IMR-90 (cell line): ENCODE data around the gene CDC42BPG. TPM values are rescaled to one million over a fixed set of nuclear protein-coding genes. Genes with fewer than 3 reads are reported as not detected.

Source experiments
- ATAC-seq: fragments of 200-7000 bp; cut with Tn5 transposase; 2 replicates; pipeline ENCODE4 v1.9.1; 2020; ENCODE audit warnings: low read depth, mild to moderate bottlenecking, moderate library complexity
- BruUV-seq: library from RNA; stranded (reverse); fragments of 400-500 nt; replicated peaks from 2 replicates; lab custom pipeline; 2021; lab: Mats Ljungman, UMichigan
- CTCF ChIA-PET: fragments of 300-600 bp; formaldehyde crosslinking; extraction: SDS; loops from one replicate; lab custom pipeline; 2021; ENCODE audit warnings: antibody characterized with exemption; lab: Yijun Ruan, JAX
- POLR2A ChIA-PET: fragments of 300-600 bp; sonication (Branson Sonifier 250); formaldehyde crosslinking; loops from one replicate; lab custom pipeline; 2022; ENCODE audit warnings: antibody characterized with exemption; ENCODE audit not compliant: unreplicated experiment; lab: Charles Lee
- DNase-seq: peaks from one replicate; pipeline ENCODE4 v3.0.0; 2013
- H2AFZ ChIP-seq: replicated peaks from 2 replicates; pipeline ENCODE3; 2013; ENCODE audit warnings: low read length, mild to moderate bottlenecking; ENCODE audit not compliant: poor library complexity
- H2AK5ac ChIP-seq: 2 replicates; pipeline ENCODE4 v1.6.1; 2013; ENCODE audit warnings: low read depth, low read length, inconsistent platforms
- H2AK9ac ChIP-seq: replicated peaks from 2 replicates; pipeline ENCODE3; 2013; ENCODE audit warnings: mild to moderate bottlenecking, low read depth, low read length, moderate library complexity; ENCODE audit not compliant: poor library complexity
- H2BK120ac ChIP-seq: 2 replicates; pipeline ENCODE4 v1.6.1; 2013; ENCODE audit warnings: low read depth, low read length, inconsistent platforms
- H2BK15ac ChIP-seq: 3 replicates; pipeline ENCODE4 v1.6.1; 2013; ENCODE audit warnings: low read depth, low read length, inconsistent platforms
- H2BK20ac ChIP-seq: 2 replicates; pipeline ENCODE4 v1.6.1; 2013; ENCODE audit warnings: low read depth, mild to moderate bottlenecking, inconsistent platforms, low read length, moderate library complexity
- H2BK5ac ChIP-seq: 2 replicates; pipeline ENCODE4 v1.6.1; 2013; ENCODE audit warnings: mild to moderate bottlenecking, low read depth, low read length, inconsistent platforms; ENCODE audit not compliant: poor library complexity, severe bottlenecking
- H3K14ac ChIP-seq: replicated peaks from 2 replicates; pipeline ENCODE4 v1.6.1; 2013; ENCODE audit warnings: low read depth, low read length, inconsistent platforms
- H3K18ac ChIP-seq: 2 replicates; pipeline ENCODE4 v1.6.1; 2013; ENCODE audit warnings: low read depth, low read length, control low read depth
- H3K23ac ChIP-seq: 2 replicates; pipeline ENCODE4 v1.6.1; 2013; ENCODE audit warnings: low read depth, low read length, inconsistent platforms
- H3K27ac ChIP-seq: 2 replicates; pipeline ENCODE4 v1.5.1; 2013; ENCODE audit warnings: mild to moderate bottlenecking, control low read depth, low read length; ENCODE audit not compliant: insufficient read depth
- H3K27me3 ChIP-seq: 2 replicates; pipeline ENCODE4 v1.6.1; 2013; ENCODE audit warnings: low read length; ENCODE audit not compliant: control insufficient read depth, insufficient read depth
- H3K36me3 ChIP-seq: 2 replicates; pipeline ENCODE4 v1.6.1; 2013; ENCODE audit warnings: low read length, mixed read lengths; ENCODE audit not compliant: control insufficient read depth, insufficient read depth
- H3K4ac ChIP-seq: 2 replicates; pipeline ENCODE4 v1.6.1; 2013; ENCODE audit warnings: low read depth, low read length, inconsistent platforms
- H3K4me1 ChIP-seq: 2 replicates; pipeline ENCODE4 v1.6.1; 2013; ENCODE audit warnings: low read length, mixed read lengths; ENCODE audit not compliant: control insufficient read depth, insufficient read depth
- H3K4me2 ChIP-seq: 2 replicates; pipeline ENCODE4 v1.6.1; 2013; ENCODE audit warnings: low read depth, mild to moderate bottlenecking, control low read depth, low read length, moderate library complexity
- H3K4me3 ChIP-seq: 2 replicates; pipeline ENCODE4 v1.5.1; 2013; ENCODE audit warnings: low read depth, mild to moderate bottlenecking, control low read depth, low read length, moderate library complexity; ENCODE audit not compliant: insufficient read depth
- H3K56ac ChIP-seq: 2 replicates; pipeline ENCODE4 v1.6.1; 2013; ENCODE audit warnings: low read length, inconsistent platforms; ENCODE audit not compliant: insufficient read depth; ENCODE audit errors: extremely low read depth
- H3K79me1 ChIP-seq, 2 experiments: 2 replicates each; pipeline ENCODE4 v1.6.1; 2013; ENCODE audit warnings: low read length in 2 of 2, inconsistent platforms in 1 of 2, low read depth in 1 of 2
- H3K9ac ChIP-seq: 2 replicates; pipeline ENCODE4 v1.6.1; 2013; ENCODE audit warnings: low read depth, low read length, control low read depth
- H3K9me1 ChIP-seq: 2 replicates; pipeline ENCODE4 v1.6.1; 2013; ENCODE audit warnings: low read length, inconsistent platforms; ENCODE audit not compliant: insufficient read depth
- H3K9me3 ChIP-seq: 2 replicates; pipeline ENCODE4 v1.6.1; 2013; ENCODE audit warnings: low read length; ENCODE audit not compliant: control insufficient read depth, insufficient read depth
- H4K20me1 ChIP-seq: 2 replicates; pipeline ENCODE4 v1.6.1; 2013; ENCODE audit warnings: low read length, inconsistent platforms; ENCODE audit not compliant: insufficient read depth
- H4K5ac ChIP-seq: 2 replicates; pipeline ENCODE4 v1.6.1; 2013; ENCODE audit warnings: mild to moderate bottlenecking, low read depth, low read length, control low read depth
- H4K8ac ChIP-seq, 2 experiments: 2 replicates each; pipeline ENCODE4 v1.6.1; 2013; ENCODE audit warnings: low read depth in 2 of 2, low read length in 2 of 2, control low read depth in 1 of 2, inconsistent platforms in 1 of 2
- H4K91ac ChIP-seq: 2 replicates; pipeline ENCODE4 v1.6.1; 2013; ENCODE audit warnings: low read depth, low read length, inconsistent platforms; ENCODE audit not compliant: insufficient read depth
- BHLHE40 ChIP-seq: fragments of 150-350 bp; IDR thresholded peaks from 2 replicates; pipeline ENCODE4 v1.6.1; 2016; ENCODE audit warnings: mild to moderate bottlenecking, low read depth, low read length
- CEBPB ChIP-seq: IDR thresholded peaks from 2 replicates; pipeline ENCODE4 v1.6.1; 2012; ENCODE audit warnings: low read depth, low read length, improper control_type of control experiment
- CHD1 ChIP-seq: IDR thresholded peaks from 2 replicates; pipeline ENCODE4 v1.6.1; 2012; ENCODE audit warnings: low read depth, low read length, improper control_type of control experiment
- FOS ChIP-seq: fragments of 150-350 bp; IDR thresholded peaks from 2 replicates; pipeline ENCODE4 v1.6.1; 2016; ENCODE audit warnings: low read depth, low read length
- MAFK ChIP-seq: IDR thresholded peaks from 2 replicates; pipeline ENCODE4 v1.6.1; 2012; ENCODE audit warnings: low read depth, low read length, improper control_type of control experiment
- MAZ ChIP-seq: IDR thresholded peaks from 2 replicates; pipeline ENCODE4 v1.6.1; 2012; ENCODE audit warnings: low read depth, mild to moderate bottlenecking, low read length, improper control_type of control experiment, moderate library complexity, borderline replicate concordance
- MXI1 ChIP-seq: IDR thresholded peaks from 2 replicates; pipeline ENCODE4 v1.6.1; 2012; ENCODE audit warnings: low read depth, mild to moderate bottlenecking, low read length, moderate library complexity, borderline replicate concordance
- NFE2L2 ChIP-seq: fragments of 150-350 bp; IDR thresholded peaks from 2 replicates; pipeline ENCODE4 v1.6.1; 2016; ENCODE audit warnings: low read depth, mild to moderate bottlenecking, low read length
- POLR2A ChIP-seq: IDR thresholded peaks from 2 replicates; pipeline ENCODE4 v1.6.1; 2012; ENCODE audit warnings: mild to moderate bottlenecking, low read depth, low read length
- RAD21 ChIP-seq: IDR thresholded peaks from 2 replicates; pipeline ENCODE4 v1.6.1; 2012; ENCODE audit warnings: low read length, improper control_type of control experiment
- RCOR1 ChIP-seq: IDR thresholded peaks from 2 replicates; pipeline ENCODE4 v1.6.1; 2012; ENCODE audit warnings: mild to moderate bottlenecking, low read length, improper control_type of control experiment; ENCODE audit not compliant: insufficient replicate concordance
- RFX5 ChIP-seq: IDR thresholded peaks from 2 replicates; pipeline ENCODE4 v1.8.0; 2012; ENCODE audit warnings: low read depth, mild to moderate bottlenecking, low read length, moderate library complexity
- SMC3 ChIP-seq: fragments of 150-350 bp; IDR thresholded peaks from 2 replicates; pipeline ENCODE4 v1.6.1; 2016; ENCODE audit warnings: low read depth, mild to moderate bottlenecking, antibody characterized with exemption, low read length, moderate library complexity
- WGBS, 2 experiments: methylation state at CpG; one replicate each; pipeline versions ENCODE4 v1.1.5 to v1.1.7; 2013; ENCODE audit warnings: missing lambda C conversion rate in 2 of 2; ENCODE audit not compliant: insufficient read length in 1 of 2; ENCODE audit errors: extremely low coverage in 2 of 2; 5-methylcytosine and 5-hydroxymethylcytosine counted together
- dilution Hi-C: fragments of 300-500 bp; cut with HindIII; formaldehyde crosslinking; loops from one replicate; pipeline ENCODE4 v1.14.3; 2018; ENCODE audit warnings: low sequenced_read_pairs; ENCODE audit not compliant: unreplicated experiment
- in situ Hi-C: fragments of 300-500 bp; cut with MboI; formaldehyde crosslinking; loops from 3 replicates; pipeline ENCODE4 v1.14.3; 2019; ENCODE audit warnings: low sequenced_read_pairs, inconsistent platforms, mixed read lengths
- intact Hi-C: fragments of 100-400 bp; cut with micrococcal nuclease; formaldehyde crosslinking; loops from 2 replicates; pipeline ENCODE4 v1.10.0; 2022
- polyA plus RNA-seq, 3 experiments: library from polyadenylated mRNA; depleted of rRNA; stranded (reverse); fragments of >200 nt; gene quantifications; 2 replicates each; pipeline ENCODE4 v1.2.3, GENCODE V29; 2012; ENCODE audit warnings: low replicate concordance in 1 of 3
- total RNA-seq: library from RNA; depleted of rRNA; stranded (reverse); fragments of >200 nt; gene quantifications from 2 replicates; pipeline ENCODE4 v1.2.3, GENCODE V29; 2012
- TF ChIP-seq, protein P1 (sequence below): fragments of 150-350 bp; IDR thresholded peaks from 2 replicates; pipeline ENCODE4 v1.6.1; 2016; ENCODE audit warnings: low read depth, mild to moderate bottlenecking, low read length, moderate library complexity, borderline replicate concordance
- TF ChIP-seq, protein P2 (sequence below): fragments of 150-350 bp; IDR thresholded peaks from 2 replicates; pipeline ENCODE4 v1.6.1; 2017; ENCODE audit warnings: mild to moderate bottlenecking, antibody characterized with exemption, low read length, low read depth
- TF ChIP-seq, protein P3 (sequence below): conservative IDR thresholded peaks from 2 replicates; pipeline ENCODE4 v1.5.1; 2012; ENCODE audit warnings: mild to moderate bottlenecking, low read depth, low read length, improper control_type of control experiment

The CDC42BPG gene
- total and polyA plus RNA-seq, 2 of the 4 experiments (the other 2 are of a cell fraction), result under 0.01 to 0.12 TPM

DNA sequence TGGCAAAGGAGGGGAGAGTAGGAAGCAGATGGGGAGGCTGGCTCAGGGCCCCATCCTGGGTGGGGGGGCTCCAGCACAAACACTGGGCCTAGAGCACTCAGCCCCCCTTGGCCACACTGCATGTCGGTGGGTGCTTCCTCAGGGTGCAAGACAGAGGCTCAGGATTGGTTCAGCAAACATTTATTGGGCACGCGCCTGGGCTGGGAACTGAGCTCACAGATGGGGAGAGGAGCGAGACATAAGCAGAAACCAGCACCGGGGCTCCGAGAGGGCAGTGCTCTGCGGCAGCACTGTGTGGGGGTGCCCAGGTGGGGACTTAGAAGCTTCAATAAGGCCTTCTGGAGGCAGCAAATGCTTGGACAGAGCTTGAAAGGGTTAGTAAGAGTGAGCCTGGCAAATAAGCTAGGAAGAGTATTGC, 46.1 kb upstream of the CDC42BPG start:
- Histone ChIP-seq H2BK120ac (no peak overlapping the region), H3K56ac (no peak overlapping the region), H3K4me2 (no peak overlapping the region), H2AFZ (no peak overlapping the region), H3K4me3 (no peak overlapping the region), H3K4me1 (peaks cover 7% of the 10 kb centered on the region), H3K9ac (no peak overlapping the region), H3K27ac (no peak overlapping the region), H2BK5ac (no peak overlapping the region), H3K18ac (no peak overlapping the region), H4K91ac (no peak overlapping the region), H2AK5ac (no peak overlapping the region), H3K79me1 (peaks cover 0 to 3% of the 10 kb centered on the region in 2 experiments; a peak in 1 of 4 replicates), H3K36me3 (peaks cover 1% of the 10 kb centered on the region; the same call in 1 of the 2 replicates), H4K5ac (no peak overlapping the region), H2BK15ac (no peak overlapping the region), H2BK20ac (no peak overlapping the region), H3K9me3 (no peaks in the 10 kb centered on the region), H3K23ac (no peak overlapping the region; the same call in 1 of the 2 replicates), H3K9me1 (peaks cover 7% of the 10 kb centered on the region; the same call in 1 of the 2 replicates), H4K20me1 (peaks cover 6% of the 10 kb centered on the region; the same call in 1 of the 2 replicates), H3K27me3 (no peaks in the 10 kb centered on the region), H3K14ac (no peak overlapping the region), H3K4ac (no peak overlapping the region), H4K8ac (no peak overlapping the region), H2AK9ac (peak overlapping the region; percentile 42)
- no peak for ATAC-seq
- no peak for DNase-seq
- in situ Hi-C loops (loop anchor here (5.0 kb wide), 1 partner anchor 43 kb away; no protein-coding TSS in a partner anchor), dilution Hi-C loops (no loop called here), intact Hi-C loops (no loop called here)
- ChIA-PET POLR2A (no interaction called here), CTCF (interaction anchor here (1.4 kb wide), 1 partner anchor 43 kb away, joined by 5 read pairs; no protein-coding TSS in a partner anchor)
- no TSS peak for BruUV-seq
- no peak for TF ChIP-seq CHD1
- TF ChIP-seq RAD21, result no peak
- no peak for TF ChIP-seq FOS
- no peak for TF ChIP-seq SMC3
- TF ChIP-seq BHLHE40, result no peak
- TF ChIP-seq MXI1, result no peak
- TF ChIP-seq, protein P1, sequence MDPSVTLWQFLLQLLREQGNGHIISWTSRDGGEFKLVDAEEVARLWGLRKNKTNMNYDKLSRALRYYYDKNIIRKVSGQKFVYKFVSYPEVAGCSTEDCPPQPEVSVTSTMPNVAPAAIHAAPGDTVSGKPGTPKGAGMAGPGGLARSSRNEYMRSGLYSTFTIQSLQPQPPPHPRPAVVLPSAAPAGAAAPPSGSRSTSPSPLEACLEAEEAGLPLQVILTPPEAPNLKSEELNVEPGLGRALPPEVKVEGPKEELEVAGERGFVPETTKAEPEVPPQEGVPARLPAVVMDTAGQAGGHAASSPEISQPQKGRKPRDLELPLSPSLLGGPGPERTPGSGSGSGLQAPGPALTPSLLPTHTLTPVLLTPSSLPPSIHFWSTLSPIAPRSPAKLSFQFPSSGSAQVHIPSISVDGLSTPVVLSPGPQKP, result no peak
- TF ChIP-seq RCOR1, result no peak
- TF ChIP-seq, protein P2, sequence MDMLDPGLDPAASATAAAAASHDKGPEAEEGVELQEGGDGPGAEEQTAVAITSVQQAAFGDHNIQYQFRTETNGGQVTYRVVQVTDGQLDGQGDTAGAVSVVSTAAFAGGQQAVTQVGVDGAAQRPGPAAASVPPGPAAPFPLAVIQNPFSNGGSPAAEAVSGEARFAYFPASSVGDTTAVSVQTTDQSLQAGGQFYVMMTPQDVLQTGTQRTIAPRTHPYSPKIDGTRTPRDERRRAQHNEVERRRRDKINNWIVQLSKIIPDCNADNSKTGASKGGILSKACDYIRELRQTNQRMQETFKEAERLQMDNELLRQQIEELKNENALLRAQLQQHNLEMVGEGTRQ, result no peak
- TF ChIP-seq POLR2A, result no peak
- TF ChIP-seq RFX5, result no peak
- no peak for TF ChIP-seq CEBPB
- TF ChIP-seq, protein P3, sequence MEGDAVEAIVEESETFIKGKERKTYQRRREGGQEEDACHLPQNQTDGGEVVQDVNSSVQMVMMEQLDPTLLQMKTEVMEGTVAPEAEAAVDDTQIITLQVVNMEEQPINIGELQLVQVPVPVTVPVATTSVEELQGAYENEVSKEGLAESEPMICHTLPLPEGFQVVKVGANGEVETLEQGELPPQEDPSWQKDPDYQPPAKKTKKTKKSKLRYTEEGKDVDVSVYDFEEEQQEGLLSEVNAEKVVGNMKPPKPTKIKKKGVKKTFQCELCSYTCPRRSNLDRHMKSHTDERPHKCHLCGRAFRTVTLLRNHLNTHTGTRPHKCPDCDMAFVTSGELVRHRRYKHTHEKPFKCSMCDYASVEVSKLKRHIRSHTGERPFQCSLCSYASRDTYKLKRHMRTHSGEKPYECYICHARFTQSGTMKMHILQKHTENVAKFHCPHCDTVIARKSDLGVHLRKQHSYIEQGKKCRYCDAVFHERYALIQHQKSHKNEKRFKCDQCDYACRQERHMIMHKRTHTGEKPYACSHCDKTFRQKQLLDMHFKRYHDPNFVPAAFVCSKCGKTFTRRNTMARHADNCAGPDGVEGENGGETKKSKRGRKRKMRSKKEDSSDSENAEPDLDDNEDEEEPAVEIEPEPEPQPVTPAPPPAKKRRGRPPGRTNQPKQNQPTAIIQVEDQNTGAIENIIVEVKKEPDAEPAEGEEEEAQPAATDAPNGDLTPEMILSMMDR, result no peak
- no peak for TF ChIP-seq MAZ
- no peak for TF ChIP-seq NFE2L2
- no peak for TF ChIP-seq MAFK
- 88% methylated on average over 7 of the region's 7 CpGs; no CpG with 5 or more reads in 1 of the 2 experiments for WGBS, 2 experiments
